ENCODE data around the gene JOSD1.

Gene JOSD1

DNA sequence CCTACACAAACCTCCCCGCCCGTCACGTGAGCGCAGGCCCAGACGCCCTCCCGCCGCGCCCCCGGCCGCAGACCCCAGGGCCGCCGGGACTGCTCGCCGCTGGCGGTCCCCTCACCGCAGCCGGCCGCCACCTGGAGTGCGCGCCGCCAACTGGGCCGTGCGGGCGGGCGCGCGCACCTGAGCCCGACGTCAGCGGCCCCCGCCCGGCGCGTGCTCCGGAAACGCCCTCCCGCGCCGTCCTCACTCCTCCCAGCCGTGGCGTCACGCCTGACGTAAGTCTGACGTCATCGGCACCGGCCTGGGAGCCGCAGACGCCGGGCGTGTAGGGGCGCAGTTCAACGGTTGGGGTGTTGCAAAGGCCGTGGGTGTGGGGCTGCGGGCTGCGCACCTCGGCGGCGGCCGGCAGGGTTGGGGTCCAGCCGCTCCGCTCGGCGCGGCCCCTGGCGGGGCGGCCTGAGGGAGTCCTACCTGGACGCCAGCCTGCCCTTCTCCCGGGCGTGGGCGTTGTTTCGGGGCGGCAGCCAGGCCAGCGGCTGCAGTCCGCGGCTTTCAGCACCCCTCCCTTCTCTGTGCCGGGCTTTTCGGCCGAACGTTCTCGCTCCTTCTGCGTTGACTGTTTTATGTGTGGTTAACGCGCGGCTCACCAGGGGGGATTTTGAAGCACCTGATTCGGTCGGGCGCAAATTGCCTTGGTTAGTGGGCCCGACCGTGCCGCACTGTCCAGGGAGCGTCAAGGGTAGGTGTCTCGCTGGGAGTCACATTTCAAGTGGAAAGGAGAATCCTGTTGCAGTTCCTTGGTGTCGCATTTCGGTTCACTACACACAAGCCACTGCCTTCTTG lies at the start of gene JOSD1:
Gene JOSD1 (minus strand): TSS at position 155 of the 840 bp plus-strand sequence. CDS start 956 bp downstream, outside the sequence.
- DNase-seq = no peak

GRCh38 chr22:38750104-38750503 lies 49.4 kb upstream of the JOSD1 start:
- no peak for DNase-seq

DNA sequence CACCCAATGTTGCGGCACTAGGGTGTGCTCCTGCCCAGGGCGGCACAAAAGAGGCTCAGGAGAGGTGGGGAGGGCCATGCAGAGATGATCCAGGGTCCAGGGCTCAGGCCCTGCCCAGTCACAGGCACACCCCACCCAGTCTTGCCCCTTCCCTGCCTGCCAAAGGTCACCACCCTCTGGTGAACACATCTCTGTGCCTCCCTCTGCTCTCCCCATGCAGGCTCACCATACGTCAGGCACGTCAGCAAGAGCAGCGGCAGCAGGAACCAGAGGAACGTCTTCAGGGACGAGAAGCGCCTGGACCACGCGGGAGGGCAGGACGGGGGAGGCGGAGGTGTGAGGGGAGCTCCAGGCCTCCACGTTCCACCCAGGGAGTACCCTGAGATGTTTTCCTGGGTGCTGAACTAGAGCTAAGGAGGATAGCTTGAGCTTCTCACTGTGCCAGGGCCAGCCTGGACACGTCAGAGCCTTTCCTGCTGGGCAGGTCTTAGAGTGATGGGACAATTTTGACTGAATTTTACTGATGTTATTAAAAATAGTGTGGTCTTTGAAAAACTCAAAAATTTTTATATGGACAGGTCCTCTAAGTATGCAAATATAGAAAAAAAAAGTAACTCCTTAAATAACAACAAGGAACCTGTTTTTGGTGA lies 47.9 kb upstream of the JOSD1 start:
- no peak for DNase-seq

DNA sequence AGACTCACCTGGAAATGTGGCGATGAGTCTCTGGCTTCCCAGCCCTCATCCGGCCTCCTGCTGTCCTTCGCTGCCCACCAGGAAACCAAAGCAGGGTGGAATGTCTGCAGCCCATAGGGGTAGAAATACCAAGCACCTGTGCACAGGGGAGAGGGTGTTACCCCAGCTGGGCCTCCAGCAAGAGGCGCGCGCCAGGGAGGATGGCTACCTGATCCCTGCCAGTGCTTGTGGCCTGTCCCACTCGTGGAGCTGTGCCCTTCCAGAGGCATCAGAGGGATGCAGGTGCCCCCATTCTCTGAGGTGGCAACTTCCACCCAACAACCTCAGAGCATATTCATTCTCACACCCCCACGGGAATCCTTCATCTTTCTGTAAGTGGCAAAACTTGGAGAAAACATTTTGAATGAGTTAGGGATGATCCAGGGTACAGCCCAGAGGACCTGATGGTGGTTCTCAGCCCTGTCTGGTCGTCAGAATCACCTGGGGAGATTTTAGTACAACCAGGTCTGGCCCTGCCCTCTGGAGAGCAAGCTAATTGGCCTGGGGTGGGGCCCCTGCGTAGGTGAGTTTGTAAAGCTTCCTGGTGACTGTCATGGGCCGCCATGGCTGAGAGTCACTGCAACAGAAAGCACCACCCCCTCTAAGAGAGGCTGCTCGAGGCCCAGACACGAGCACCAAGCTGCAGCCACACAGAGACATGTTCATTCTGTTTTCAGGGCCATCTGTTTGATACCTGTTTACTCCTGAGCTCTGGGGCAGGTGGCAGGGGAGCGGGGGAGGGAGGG lies 45.1 kb upstream of the JOSD1 start:
- no peak for DNase-seq

DNA sequence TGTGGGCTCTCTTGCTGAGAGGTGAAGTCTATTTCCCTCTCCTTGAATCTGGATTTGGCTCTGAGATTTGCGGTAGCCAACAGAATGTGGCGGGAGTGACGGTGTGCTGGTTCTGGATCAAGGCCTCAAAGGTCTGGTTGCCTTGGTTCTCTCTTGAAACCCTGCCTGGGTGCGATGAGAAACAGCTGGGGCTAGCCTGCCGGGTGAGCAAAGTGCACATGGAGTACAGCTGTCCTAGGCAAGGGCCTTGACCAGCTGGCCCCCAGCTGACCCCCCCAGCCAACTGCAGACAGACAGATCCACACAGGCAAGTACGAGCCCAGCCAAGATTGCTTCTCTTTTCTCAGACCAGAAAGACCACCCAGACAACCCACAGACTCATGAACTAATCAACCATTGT lies 44.2 kb upstream of the JOSD1 start:
- DNase-seq = no peak

GRCh38 chr22:38742176-38742942 lies 41.6 kb upstream of the JOSD1 start:
- no peak for DNase-seq

DNA sequence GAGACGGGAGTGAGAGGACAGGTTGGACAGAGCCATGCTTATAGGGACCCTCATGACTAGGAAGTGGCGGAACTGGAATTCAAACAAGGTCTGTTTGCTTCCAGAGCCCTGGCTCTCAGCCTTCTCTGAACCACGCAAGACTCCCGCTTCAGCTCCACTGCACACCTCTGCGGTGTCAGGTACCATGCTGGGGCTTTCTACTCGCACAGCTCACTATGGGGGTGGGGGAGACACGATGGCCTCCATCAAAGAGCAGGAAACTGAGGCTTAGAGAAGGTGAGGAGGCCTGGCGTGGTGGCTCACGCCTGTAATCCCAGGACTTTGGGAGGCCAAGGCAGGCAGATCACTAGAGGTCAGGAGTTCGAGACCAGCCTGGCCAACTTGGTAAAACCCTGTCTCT lies 40.8 kb upstream of the JOSD1 start:
- no peak for DNase-seq

DNA sequence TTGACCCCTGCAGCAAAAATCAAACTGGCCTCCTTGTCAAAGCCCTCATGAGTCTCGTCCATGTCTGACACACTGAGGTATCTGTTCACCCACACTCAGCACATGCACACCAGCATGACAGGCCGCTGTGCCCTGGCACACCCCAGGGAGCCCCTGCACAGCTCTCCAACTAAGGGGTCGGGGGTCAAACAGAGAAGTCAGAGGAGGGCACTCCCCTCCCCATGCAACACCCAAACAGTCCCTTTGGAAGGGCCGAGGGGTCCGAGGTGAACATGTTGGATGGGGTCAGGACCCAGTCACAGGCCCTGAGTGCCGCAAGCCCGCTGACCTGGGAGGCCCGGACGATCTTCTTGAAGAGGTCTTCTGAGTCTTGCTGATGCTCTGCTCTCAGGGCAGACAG lies 40.4 kb upstream of the JOSD1 start:
- no peak for DNase-seq

DNA sequence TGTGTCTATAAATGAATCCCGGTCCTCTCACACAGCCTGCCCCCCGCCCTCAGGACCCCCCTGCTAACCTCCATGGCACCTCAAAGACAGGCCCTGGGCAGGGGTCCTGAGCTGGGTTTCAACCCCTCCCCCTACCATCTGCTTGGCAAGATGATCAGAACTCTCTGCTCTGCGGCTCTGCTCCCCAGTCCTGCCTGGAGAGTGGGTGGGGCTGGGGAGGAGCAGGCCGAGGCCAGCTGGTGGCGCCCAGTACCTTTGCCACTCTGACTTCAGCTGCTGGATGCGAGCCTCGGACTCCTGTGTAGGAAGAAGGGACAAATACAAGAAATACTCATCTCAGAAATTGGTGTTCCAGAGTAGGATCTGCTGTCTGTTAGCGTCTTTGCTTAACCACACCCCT lies 40.0 kb upstream of the JOSD1 start:
- no peak for DNase-seq

GRCh38 chr22:38740116-38740723 lies 39.5 kb upstream of the JOSD1 start:
- no peak for DNase-seq

- no peak for DNase-seq
Observed at GRCh38 chr22:38739300-38740055, 38.7 kb upstream of the JOSD1 start.

DNA sequence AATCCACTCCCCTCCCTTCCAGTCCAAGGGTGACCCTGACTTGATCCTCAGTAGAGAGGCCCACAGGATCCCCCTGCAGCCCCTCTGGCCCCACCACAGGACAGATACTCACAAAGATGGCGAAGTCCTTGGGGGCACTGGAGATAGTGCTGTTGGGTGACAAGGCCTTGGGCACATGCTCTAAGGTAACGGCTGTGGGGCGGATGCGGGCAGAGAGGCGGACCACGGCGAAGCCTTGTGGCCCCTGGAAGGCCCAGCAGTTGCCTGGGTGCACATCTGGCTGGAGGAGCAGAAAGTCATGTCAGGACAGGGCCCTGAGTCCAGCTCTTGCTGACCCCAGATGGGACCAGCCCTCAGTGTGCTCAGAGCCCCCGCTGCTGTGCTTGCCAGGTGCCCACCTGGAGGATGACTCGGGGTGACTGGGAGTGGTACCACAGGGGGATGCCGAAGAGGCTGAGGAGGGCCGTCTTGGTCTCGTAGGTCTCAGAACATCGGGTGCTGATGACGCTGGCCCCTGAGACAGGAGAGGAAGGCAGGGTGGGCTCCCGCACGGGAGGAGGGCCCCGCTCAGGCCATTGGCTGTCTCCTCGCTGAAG lies 37.8 kb upstream of the JOSD1 start:
- no peak for DNase-seq

- DNase-seq = no peak
Observed at GRCh38 chr22:38737302-38738060, 36.7 kb upstream of the JOSD1 start.

- DNase-seq = no peak
Observed at GRCh38 chr22:38736257-38736570, 35.5 kb upstream of the JOSD1 start.

DNA sequence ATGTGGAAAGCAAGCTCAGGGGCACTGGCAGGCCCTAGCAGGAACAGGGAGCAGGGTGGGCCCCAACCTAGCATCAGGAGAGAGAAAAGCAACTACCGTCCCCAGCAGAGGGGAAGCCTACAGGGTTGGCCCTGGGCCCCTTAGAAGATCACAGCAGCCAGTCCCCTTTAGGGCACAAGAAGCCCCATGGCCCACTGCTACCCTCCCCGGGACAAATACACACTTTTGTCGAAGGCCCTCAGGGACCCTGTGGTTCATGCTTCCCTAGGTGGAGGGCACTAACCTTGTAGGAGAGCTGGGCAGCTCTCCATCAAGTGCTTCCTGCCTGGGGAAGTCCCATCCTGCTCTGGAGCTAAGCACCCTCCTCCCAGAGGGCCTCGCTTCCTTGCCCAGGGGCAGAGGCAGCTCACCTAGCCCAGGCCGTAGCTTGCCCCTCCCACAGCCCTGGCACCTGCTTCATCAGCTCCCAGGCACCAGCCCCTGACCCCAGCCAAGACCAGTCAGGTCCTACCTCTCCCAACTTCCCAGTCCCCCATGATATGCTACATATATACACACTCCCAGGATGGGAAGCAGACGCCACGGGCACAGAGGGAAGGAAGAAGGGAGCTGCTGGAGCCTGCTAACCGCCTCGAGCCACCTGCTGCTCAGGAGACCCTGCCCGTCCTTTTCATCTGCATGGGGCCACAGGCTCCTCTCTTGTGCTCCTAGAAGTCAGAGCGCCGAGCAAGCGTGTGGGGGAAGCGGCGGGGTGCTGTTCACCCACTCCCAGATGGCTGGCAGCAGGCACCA lies 34.9 kb upstream of the JOSD1 start:
- DNase-seq = no peak

DNA sequence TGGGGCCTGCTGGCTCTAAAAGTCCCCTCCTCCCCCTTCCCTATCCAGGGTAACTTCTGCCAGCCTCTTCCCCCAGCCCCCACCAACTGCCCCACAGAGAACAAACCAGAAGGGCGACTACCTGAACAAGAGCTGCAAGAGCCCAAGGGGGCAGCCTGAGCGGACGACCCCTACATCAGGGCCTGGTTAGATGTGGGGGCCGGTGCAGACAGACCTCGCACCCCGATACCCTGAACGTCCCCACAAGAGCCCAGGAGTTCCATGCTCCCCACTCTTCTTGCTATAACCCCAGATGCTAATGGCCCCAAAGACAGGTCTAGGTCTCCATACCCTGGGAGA lies 34.4 kb upstream of the JOSD1 start:
- no peak for DNase-seq

DNA sequence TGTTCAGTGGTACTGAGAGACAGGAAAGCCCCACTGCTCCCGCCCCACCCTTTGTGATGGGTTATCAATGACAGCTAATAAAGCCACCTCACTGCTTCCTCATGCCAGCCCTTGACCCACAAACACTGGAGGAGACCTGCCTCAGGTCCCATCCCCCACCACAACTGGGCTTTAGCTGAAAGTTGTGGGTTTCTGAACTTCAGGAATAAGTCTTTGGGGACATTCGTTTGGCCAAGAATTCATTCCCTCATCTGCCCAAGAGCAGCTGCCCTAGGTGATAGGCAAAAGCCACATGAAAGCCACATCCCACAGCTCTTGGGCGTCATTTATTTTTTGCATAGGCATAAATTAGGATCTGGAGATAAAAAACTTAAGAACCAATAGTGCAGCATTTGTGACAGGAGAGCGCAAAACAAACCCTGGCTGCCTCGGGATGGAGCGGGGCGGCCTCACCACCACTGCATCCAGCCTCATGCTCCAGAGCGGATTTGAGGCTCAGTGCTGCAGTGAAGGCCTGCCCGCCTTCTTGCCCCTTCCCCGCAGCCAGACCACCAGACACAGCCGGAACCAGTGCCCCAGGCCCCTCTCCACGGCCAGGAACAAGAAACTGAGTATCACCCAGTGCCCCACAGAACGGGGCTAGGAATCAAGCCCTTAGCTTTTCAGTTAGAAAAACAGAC lies 33.8 kb upstream of the JOSD1 start:
- DNase-seq = no peak

GRCh38 chr22:38733724-38734381 lies 33.1 kb upstream of the JOSD1 start:
- DNase-seq = no peak

- no peak for DNase-seq
Observed at GRCh38 chr22:38733329-38733723, 32.6 kb upstream of the JOSD1 start.
